HepG2 (cell line): ENCODE data around the gene SKIDA1. TPM values are rescaled to one million over a fixed set of nuclear protein-coding genes. Genes with fewer than 3 reads are reported as not detected.

Experiments used
- AKAP8 ChIP-seq: sonication (generic); formaldehyde crosslinking; IDR thresholded peaks from 2 replicates; pipeline ENCODE4 v1.5.1; 2020; ENCODE audit warnings: mild to moderate bottlenecking, missing genetic modification reagents
- CBFB ChIP-seq: sonication (generic); formaldehyde crosslinking; IDR thresholded peaks from 2 replicates; pipeline ENCODE4 v1.4.0; 2020; ENCODE audit warnings: missing genetic modification reagents
- CREB1 ChIP-seq, 2 experiments: fragments of 450-650 bp in 1 of 2; IDR thresholded peaks; 2 replicates each; pipeline ENCODE4 v1.6.1; 2016 to 2017; ENCODE audit warnings: control low read depth in 1 of 2, mild to moderate bottlenecking in 1 of 2, missing compliant biosample characterization in 1 of 2, missing genetic modification characterization in 1 of 2
- FOXK1 ChIP-seq: sonication (generic); formaldehyde crosslinking; IDR thresholded peaks from 2 replicates; pipeline ENCODE4 v1.4.0; 2020; ENCODE audit warnings: low read depth, missing genetic modification reagents, borderline replicate concordance
- HNF4G ChIP-seq, 2 experiments: sonication (generic) in 1 of 2; formaldehyde crosslinking in 1 of 2; IDR thresholded peaks; 2 replicates each; pipeline versions ENCODE4 v1.4.0 to v1.6.1; 2011 to 2020; ENCODE audit warnings: borderline replicate concordance in 2 of 2, low read depth in 2 of 2, mild to moderate bottlenecking in 2 of 2, low read length in 1 of 2, missing genetic modification reagents in 1 of 2, moderate library complexity in 1 of 2
- ISL2 ChIP-seq: sonication (generic); formaldehyde crosslinking; IDR thresholded peaks from 2 replicates; pipeline ENCODE4 v1.5.0; 2020; ENCODE audit warnings: missing genetic modification reagents
- MAZ ChIP-seq, 2 experiments: sonication (generic) in 1 of 2; formaldehyde crosslinking in 1 of 2; IDR thresholded peaks; 2 replicates each; pipeline versions ENCODE4 v1.5.0 to v1.6.1; 2012 to 2020; ENCODE audit warnings: low read depth in 2 of 2, mild to moderate bottlenecking in 2 of 2, borderline replicate concordance in 1 of 2, improper control_type of control experiment in 1 of 2, low read length in 1 of 2, missing genetic modification reagents in 1 of 2, moderate library complexity in 1 of 2
- MIER2 ChIP-seq: IDR thresholded peaks from 2 replicates; pipeline ENCODE4 v1.6.1; 2016; ENCODE audit warnings: missing biosample characterization, missing genetic modification reagents
- PAX8 ChIP-seq: sonication (generic); formaldehyde crosslinking; IDR thresholded peaks from 2 replicates; pipeline ENCODE4 v1.8.0; 2022; ENCODE audit warnings: mild to moderate bottlenecking, missing genetic modification reagents, borderline replicate concordance
- PITX1 ChIP-seq: sonication (generic); formaldehyde crosslinking; IDR thresholded peaks from 2 replicates; pipeline ENCODE4 v1.5.1; 2020; ENCODE audit warnings: mild to moderate bottlenecking, missing genetic modification reagents
- ZKSCAN1 ChIP-seq: fragments of 150-350 bp; IDR thresholded peaks from 2 replicates; pipeline ENCODE4 v1.6.1; 2014; ENCODE audit warnings: low read length
- ZNF260 ChIP-seq: sonication (generic); formaldehyde crosslinking; IDR thresholded peaks from 2 replicates; pipeline ENCODE4 v1.4.0; 2020; ENCODE audit warnings: missing genetic modification reagents, low read depth, mild to moderate bottlenecking, borderline replicate concordance
- ZNF572 ChIP-seq: sonication (generic); formaldehyde crosslinking; IDR thresholded peaks from 2 replicates; pipeline ENCODE4 v1.5.1; 2020; ENCODE audit warnings: mild to moderate bottlenecking, missing genetic modification reagents
- ZNF788 ChIP-seq: sonication (generic); formaldehyde crosslinking; IDR thresholded peaks from 2 replicates; pipeline ENCODE4 v1.5.0; 2020; ENCODE audit warnings: mild to moderate bottlenecking, missing genetic modification reagents, borderline replicate concordance
- ZNF839 ChIP-seq: sonication (generic); formaldehyde crosslinking; IDR thresholded peaks from 2 replicates; pipeline ENCODE4 v1.4.0; 2020; ENCODE audit warnings: missing genetic modification reagents, mild to moderate bottlenecking, borderline replicate concordance
- polyA plus RNA-seq, 8 experiments: library from polyadenylated mRNA; depleted of rRNA in 3 of 8; stranded (reverse) in 7 of 8; unstranded in 1 of 8; fragments of >200 nt; fragmentation: Illumina TruSeq in 4 of 8; extraction: Trizol in 4 of 8; gene quantifications; 2 replicates each; pipeline versions ENCODE4 v1.2.1 to v1.2.3, GENCODE V29; 2011 to 2016; ENCODE audit warnings: low read depth in 4 of 8, missing spikeins in 1 of 8, mixed read lengths in 1 of 8; ENCODE audit not compliant: insufficient read depth in 1 of 8
- total RNA-seq, 5 experiments: library from RNA; depleted of rRNA; stranded (reverse); fragments of >200 nt; fragmentation: Illumina TruSeq; extraction: Trizol; gene quantifications; 2 replicates each; pipeline ENCODE4 v1.2.3, GENCODE V29; 2016; ENCODE audit warnings: low read depth in 1 of 5
- TF ChIP-seq, protein P1 (sequence below): sonication (generic); formaldehyde crosslinking; IDR thresholded peaks from 2 replicates; pipeline ENCODE4 v1.5.0; 2020; ENCODE audit warnings: mild to moderate bottlenecking, missing genetic modification reagents, borderline replicate concordance
- TF ChIP-seq, protein P2 (sequence below): sonication (generic); formaldehyde crosslinking; IDR thresholded peaks from 2 replicates; pipeline ENCODE4 v1.8.1; 2023; ENCODE audit warnings: mild to moderate bottlenecking, missing genetic modification reagents
- TF ChIP-seq, protein P3 (sequence below), 2 experiments: sonication (generic) in 1 of 2; formaldehyde crosslinking in 1 of 2; IDR thresholded peaks; 2 replicates each; pipeline versions ENCODE4 v1.5.1 to v1.6.1; 2011 to 2020; ENCODE audit warnings: borderline replicate concordance in 1 of 2, low read depth in 1 of 2, low read length in 1 of 2, mild to moderate bottlenecking in 1 of 2, missing genetic modification reagents in 1 of 2, moderate library complexity in 1 of 2

Gene SKIDA1
- total and polyA plus RNA-seq, 2 of the 13 experiments (the other 11 are each of a cell fraction or from before 2014, with no cell fraction given): 0.73 to 1.5 TPM

DNA sequence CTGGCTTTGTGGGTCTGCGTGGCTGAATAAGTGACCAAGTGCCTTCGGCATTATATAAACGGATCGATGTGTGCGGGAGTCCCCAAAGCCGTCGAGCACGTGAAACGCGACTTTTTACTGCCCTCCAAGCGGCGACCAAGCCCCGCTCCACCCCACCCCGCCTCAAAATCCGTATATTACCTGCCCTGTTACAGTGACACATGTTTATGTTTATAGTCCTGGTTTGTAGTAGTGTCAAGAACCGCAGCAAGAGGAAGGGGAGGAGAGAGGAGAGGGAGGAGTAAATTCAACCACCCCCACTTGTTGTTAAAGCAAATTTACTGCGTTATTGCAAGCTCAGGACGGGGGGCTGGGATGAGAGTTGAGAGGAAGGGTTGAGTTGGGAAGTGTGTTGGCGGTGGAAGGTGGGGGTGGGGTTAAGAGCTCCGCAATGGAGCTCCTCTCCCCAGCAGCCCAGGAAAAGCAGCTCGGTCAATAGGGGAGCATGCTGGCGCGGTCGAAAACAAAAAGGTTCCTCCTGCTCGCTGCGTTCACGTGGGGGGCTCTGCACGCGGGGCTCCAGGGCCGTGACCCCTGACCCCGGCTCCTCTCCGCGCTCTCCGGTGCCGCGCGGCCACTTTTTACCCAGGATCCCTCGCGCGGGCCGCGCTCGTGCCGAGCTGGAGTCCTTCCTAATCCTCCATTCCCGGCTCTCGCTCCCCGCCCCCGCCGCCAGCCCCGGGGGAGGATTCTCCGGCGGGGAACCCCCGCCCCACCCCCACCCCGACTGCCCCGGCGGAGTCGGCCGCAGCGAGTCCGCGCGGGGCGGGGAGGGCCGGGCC lies at the start of gene SKIDA1 (continued):
- peak; percentile 92 for TF ChIP-seq ZNF839 (CRISPR knock-in tag)
- 0 out of 2 replicates have a peak, but pooled peaks have one; percentile 49 for TF ChIP-seq MIER2 (CRISPR knock-in tag)
- TF ChIP-seq CBFB (CRISPR knock-in tag): peak; percentile 69; the same call in 1 of the 2 replicates
- TF ChIP-seq, protein P1, sequence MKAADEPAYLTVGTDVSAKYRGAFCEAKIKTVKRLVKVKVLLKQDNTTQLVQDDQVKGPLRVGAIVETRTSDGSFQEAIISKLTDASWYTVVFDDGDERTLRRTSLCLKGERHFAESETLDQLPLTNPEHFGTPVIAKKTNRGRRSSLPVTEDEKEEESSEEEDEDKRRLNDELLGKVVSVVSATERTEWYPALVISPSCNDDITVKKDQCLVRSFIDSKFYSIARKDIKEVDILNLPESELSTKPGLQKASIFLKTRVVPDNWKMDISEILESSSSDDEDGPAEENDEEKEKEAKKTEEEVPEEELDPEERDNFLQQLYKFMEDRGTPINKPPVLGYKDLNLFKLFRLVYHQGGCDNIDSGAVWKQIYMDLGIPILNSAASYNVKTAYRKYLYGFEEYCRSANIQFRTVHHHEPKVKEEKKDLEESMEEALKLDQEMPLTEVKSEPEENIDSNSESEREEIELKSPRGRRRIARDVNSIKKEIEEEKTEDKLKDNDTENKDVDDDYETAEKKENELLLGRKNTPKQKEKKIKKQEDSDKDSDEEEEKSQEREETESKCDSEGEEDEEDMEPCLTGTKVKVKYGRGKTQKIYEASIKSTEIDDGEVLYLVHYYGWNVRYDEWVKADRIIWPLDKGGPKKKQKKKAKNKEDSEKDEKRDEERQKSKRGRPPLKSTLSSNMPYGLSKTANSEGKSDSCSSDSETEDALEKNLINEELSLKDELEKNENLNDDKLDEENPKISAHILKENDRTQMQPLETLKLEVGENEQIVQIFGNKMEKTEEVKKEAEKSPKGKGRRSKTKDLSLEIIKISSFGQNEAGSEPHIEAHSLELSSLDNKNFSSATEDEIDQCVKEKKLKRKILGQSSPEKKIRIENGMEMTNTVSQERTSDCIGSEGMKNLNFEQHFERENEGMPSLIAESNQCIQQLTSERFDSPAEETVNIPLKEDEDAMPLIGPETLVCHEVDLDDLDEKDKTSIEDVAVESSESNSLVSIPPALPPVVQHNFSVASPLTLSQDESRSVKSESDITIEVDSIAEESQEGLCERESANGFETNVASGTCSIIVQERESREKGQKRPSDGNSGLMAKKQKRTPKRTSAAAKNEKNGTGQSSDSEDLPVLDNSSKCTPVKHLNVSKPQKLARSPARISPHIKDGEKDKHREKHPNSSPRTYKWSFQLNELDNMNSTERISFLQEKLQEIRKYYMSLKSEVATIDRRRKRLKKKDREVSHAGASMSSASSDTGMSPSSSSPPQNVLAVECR: peak; percentile 73
- TF ChIP-seq ZKSCAN1: no peak
- peak; percentile 96 for TF ChIP-seq PITX1 (CRISPR knock-in tag)
- TF ChIP-seq FOXK1 (CRISPR knock-in tag): peak; percentile 69
- peak; percentile 36; the same call in 1 of the 2 replicates for TF ChIP-seq CREB1 (IDR thresholded peaks at IDR 0.05)
- TF ChIP-seq CREB1 (CRISPR knock-in tag; IDR thresholded peaks at IDR 0.05): peak; percentile 50; the same call in 1 of the 2 replicates
- no peak for TF ChIP-seq ZNF260
- TF ChIP-seq AKAP8 (CRISPR knock-in tag): peak; percentile 26; the same call in 1 of the 2 replicates
- TF ChIP-seq MAZ (IDR thresholded peaks at IDR 0.05; ENCODE audit: borderline replicate concordance, low read depth, low read length): peak; percentile 82; the same call in 1 of the 2 replicates
- TF ChIP-seq MAZ (CRISPR knock-in tag; IDR thresholded peaks at IDR 0.05; ENCODE audit: low read depth): peak; percentile 94
- TF ChIP-seq HNF4G (IDR thresholded peaks at IDR 0.05; ENCODE audit: borderline replicate concordance, low read depth, low read length): peak; percentile 55
- no peak; the same call in 1 of the 2 replicates for TF ChIP-seq HNF4G (CRISPR knock-in tag; IDR thresholded peaks at IDR 0.05; ENCODE audit: borderline replicate concordance, low read depth)
- TF ChIP-seq, protein P2, sequence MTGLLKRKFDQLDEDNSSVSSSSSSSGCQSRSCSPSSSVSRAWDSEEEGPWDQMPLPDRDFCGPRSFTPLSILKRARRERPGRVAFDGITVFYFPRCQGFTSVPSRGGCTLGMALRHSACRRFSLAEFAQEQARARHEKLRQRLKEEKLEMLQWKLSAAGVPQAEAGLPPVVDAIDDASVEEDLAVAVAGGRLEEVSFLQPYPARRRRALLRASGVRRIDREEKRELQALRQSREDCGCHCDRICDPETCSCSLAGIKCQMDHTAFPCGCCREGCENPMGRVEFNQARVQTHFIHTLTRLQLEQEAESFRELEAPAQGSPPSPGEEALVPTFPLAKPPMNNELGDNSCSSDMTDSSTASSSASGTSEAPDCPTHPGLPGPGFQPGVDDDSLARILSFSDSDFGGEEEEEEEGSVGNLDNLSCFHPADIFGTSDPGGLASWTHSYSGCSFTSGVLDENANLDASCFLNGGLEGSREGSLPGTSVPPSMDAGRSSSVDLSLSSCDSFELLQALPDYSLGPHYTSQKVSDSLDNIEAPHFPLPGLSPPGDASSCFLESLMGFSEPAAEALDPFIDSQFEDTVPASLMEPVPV (CRISPR knock-in tag): peak; percentile 74; the same call in 1 of the 2 replicates
- TF ChIP-seq ISL2 (CRISPR knock-in tag): peak; percentile 56; the same call in 1 of the 2 replicates
- TF ChIP-seq ZNF572 (CRISPR knock-in tag): no peak
- no peak; the same call in 1 of the 2 replicates for TF ChIP-seq PAX8 (CRISPR knock-in tag)
- peak; percentile 70; the same call in 1 of the 2 replicates for TF ChIP-seq ZNF788 (CRISPR knock-in tag)
- TF ChIP-seq, protein P3, sequence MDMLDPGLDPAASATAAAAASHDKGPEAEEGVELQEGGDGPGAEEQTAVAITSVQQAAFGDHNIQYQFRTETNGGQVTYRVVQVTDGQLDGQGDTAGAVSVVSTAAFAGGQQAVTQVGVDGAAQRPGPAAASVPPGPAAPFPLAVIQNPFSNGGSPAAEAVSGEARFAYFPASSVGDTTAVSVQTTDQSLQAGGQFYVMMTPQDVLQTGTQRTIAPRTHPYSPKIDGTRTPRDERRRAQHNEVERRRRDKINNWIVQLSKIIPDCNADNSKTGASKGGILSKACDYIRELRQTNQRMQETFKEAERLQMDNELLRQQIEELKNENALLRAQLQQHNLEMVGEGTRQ (IDR thresholded peaks at IDR 0.05; ENCODE audit: low read depth, low read length): peak; percentile 56; the same call in 1 of the 2 replicates
- TF ChIP-seq, protein P3 (CRISPR knock-in tag; IDR thresholded peaks at IDR 0.05; ENCODE audit: borderline replicate concordance): peak; percentile 79; the same call in 1 of the 2 replicates
